GM23248 (cell line): ENCODE results near the gene FRMD5.

Experiments
- EZH2 ChIP-seq: fragments of 200-600 bp; sonication (generic); IDR thresholded peaks from 2 replicates; pipeline ENCODE4 v1.6.1; 2018; ENCODE audit warnings: antibody characterized with exemption, mild to moderate bottlenecking; ENCODE audit not compliant: insufficient read depth, poor library complexity, severe bottlenecking
- EZH2phosphoT487 ChIP-seq: fragments of 200-600 bp; sonication (generic); IDR thresholded peaks from 2 replicates; pipeline ENCODE4 v1.6.1; 2018; ENCODE audit warnings: antibody characterized with exemption, moderate library complexity, mild to moderate bottlenecking, low read depth; ENCODE audit not compliant: insufficient read depth

DNA sequence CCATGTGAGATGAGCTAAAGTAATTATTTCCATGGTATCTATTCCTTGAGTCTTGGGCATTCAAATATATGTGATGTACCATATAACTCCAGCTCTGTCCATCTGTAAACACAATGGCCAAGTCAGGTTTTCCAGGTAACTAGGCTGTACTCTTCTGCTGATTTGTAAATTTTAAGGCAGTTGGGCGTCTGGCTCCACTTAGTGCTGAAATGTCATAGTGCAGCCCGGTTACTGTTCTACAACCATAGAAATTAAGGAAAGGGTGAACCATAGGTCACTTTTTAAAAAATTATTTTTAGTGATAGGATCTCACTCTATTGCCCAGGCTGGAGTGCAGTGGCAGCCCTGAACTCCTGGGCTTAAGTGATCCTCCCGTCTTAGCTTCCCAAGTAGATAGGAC, 48.8 kb upstream of the FRMD5 start:
- no peak for TF ChIP-seq EZH2
- TF ChIP-seq EZH2phosphoT487 = no peak
